Measurements from ENCODE around the gene BEND5.

The BEND5 gene

GRCh38 chr1:48718705-48719104, 58.0 kb downstream of the BEND5 start:
- no peak for DNase-seq (ENCODE audit: low read depth)

- DNase-seq (ENCODE audit: low read depth), result no peak
Measured at GRCh38 chr1:48718116-48718630, 58.5 kb downstream of the BEND5 start.

DNA sequence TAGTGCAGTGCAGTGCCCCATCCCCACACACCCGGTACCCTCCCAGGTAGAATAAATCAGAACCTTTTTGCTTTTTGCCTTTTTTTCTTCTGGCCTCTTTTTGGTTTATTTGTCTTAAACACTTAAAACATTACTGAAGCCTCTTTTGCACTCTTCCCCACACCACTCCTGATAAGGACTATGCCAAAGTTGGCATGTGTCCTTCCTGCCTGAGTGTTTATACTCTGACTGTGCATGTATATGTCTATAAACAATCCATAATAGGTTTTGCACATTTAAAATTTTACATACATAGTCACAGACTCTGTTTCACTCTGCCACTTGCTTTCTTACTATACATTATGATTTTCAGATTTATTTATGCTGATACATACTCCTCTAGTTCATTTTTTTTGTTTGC, 59.6 kb downstream of the BEND5 start:
- DNase-seq (ENCODE audit: low read depth), result no peak

- no peak for DNase-seq (ENCODE audit: low read depth)
Measured at GRCh38 chr1:48715921-48716320, 60.8 kb downstream of the BEND5 start.

DNA sequence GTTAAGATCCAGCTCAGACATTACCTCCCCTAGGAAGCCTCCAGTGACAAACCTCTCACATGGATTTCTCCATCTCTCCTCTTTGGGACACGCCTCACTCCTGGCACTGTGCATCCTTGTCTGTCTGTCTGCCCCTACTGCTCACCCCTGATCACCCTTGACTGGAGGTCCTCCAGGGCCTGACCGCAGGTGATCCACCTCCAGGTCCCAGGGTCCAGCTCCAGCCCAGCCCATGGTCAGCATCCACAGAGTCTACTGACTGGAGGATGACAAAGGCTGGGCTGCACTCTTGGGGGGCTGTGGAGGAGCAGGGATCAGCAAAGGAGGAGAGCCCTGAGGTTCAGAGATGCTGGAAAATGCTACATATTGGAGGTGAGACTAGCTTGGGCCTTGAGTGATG, 65.8 kb downstream of the BEND5 start:
- DNase-seq (ENCODE audit: low read depth), result no peak

DNA sequence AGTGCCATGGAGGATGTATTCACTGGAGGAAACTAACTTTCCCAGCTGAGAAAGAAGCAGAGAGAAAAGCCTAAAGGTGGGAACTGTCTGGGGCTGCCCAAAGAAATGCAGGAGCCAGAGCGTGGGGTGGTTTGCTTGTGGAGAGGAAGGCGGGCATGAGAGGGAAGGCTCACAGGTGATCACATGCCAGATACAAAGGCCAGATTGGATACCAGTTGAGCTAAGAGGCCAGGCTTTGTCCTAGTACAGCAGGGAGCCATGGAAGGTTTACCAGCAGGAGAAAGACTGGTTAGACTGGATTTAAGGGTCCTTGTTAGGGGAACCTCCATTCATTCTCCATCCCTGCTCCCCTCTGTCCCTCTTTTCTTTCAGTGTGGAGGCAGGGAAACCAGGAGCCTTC, 66.4 kb downstream of the BEND5 start:
- no peak for DNase-seq (ENCODE audit: low read depth)

GRCh38 chr1:48704736-48705135, 72.0 kb downstream of the BEND5 start:
- no peak for DNase-seq (ENCODE audit: low read depth)

GRCh38 chr1:48701445-48701844, 75.2 kb downstream of the BEND5 start:
- no peak for DNase-seq (ENCODE audit: low read depth)

- no peak for DNase-seq (ENCODE audit: low read depth)
Measured at GRCh38 chr1:48697066-48697707, 79.5 kb downstream of the BEND5 start.

GRCh38 chr1:48695161-48695560, 81.5 kb downstream of the BEND5 start:
- no peak for DNase-seq (ENCODE audit: low read depth)

- no peak for DNase-seq (ENCODE audit: low read depth)
Measured at GRCh38 chr1:48693674-48694320, 82.9 kb downstream of the BEND5 start.

- DNase-seq (ENCODE audit: low read depth), result no peak
Measured at GRCh38 chr1:48693180-48693579, 83.5 kb downstream of the BEND5 start.

DNA sequence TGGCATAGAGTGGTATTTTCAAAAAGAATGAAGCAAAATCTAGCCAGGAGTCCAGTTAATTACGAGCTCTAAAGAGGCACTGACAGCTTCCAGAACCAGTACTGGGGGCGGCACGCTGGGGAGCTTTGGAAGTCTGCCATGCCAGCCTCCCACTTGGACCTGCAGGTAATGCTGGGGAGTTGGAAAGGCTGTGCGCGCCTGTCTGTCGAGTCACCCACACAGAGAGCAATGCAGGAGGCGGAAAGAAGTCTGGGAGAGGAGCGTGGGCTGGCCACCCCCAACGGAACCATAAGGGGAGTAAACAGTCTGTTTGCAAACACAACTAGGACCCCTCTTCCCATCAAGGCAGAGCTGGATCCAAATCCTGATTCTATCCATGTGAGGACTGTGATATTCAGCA, 84.5 kb downstream of the BEND5 start:
- DNase-seq (ENCODE audit: low read depth), result no peak

- DNase-seq (ENCODE audit: low read depth), result no peak
Measured at GRCh38 chr1:48691429-48692001, 85.2 kb downstream of the BEND5 start.

- no peak for DNase-seq (ENCODE audit: low read depth)
Measured at GRCh38 chr1:48688102-48688760, 88.5 kb downstream of the BEND5 start.

- no peak for DNase-seq (ENCODE audit: low read depth)
Measured at GRCh38 chr1:48687282-48688045, 89.2 kb downstream of the BEND5 start.

DNA sequence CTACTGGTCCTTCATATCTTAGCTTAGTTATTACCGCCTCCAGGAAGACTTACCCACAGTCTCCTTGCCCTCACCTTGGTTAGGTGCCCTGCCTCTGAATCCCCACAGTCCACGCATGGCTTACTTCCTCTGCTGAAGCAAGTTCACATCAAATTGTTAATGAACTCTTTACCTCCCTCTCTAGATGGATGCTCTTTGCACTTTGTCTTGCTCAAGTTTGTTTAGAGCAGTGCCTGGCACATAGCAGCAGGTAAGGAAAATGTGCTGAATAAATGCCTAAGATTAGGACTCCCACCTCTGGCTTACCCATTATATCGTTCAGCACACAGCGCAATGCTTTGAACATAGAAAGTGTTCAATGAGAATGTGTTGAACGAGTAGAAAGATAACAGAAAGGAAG, 90.5 kb downstream of the BEND5 start:
- DNase-seq (ENCODE audit: low read depth), result no peak

- DNase-seq (ENCODE audit: low read depth), result no peak
Measured at GRCh38 chr1:48684381-48684780, 92.3 kb downstream of the BEND5 start.

DNA sequence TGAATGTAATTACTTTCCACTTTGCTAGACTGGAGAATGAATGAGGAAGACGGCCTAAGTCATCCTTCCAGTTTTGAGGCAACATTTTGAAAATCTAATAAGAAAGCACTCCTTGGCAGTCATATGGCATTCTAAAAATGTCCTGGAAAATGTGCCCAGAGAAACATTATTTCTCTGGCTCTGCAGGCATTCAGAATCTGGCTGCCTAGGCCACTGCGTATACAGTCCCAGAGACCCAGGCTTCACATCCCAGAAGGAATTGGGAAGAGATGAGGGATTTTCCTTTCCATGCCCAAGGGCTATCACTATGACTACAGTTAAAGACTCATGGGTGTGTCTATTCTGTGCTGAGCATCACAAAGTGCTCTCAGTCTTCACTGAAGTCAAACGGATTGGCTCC, 92.9 kb downstream of the BEND5 start:
- DNase-seq (ENCODE audit: low read depth), result no peak

- no peak for DNase-seq (ENCODE audit: low read depth)
Measured at GRCh38 chr1:48681476-48682305, 95.0 kb downstream of the BEND5 start.

- DNase-seq (ENCODE audit: low read depth), result no peak
Measured at GRCh38 chr1:48680411-48681035, 96.2 kb downstream of the BEND5 start.
